Anterior cingulate cortex (tissue), 58 donors: Measurements from ENCODE around the gene EFCAB9.
A peak's percentile ranks its signal among the peaks of the same experiment; 100 is the strongest.
"Not testable (repeated sequence)": the region's sequence is repeated elsewhere in the genome, so short reads cannot be mapped to it uniquely, and the experiment has no call there.

Experiments used
- DNase-seq, 58 donors: peaks; one replicate each; lab custom pipeline; 2025; lab: John Stamatoyannopoulos, UW

EFCAB9 gene

GRCh38 chr5:172193872-172194271, at the start of gene EFCAB9:
EFCAB9 (plus strand) TSS chr5:172194172; CDS start chr5:172194173, 1 bp downstream.
- DNase-seq, result no peak

- peak in 27 of 58 donors; percentile 3 to 63 (median 27) for DNase-seq
Measured at GRCh38 chr5:172144291-172144815, 49.6 kb upstream of the EFCAB9 start.

DNA sequence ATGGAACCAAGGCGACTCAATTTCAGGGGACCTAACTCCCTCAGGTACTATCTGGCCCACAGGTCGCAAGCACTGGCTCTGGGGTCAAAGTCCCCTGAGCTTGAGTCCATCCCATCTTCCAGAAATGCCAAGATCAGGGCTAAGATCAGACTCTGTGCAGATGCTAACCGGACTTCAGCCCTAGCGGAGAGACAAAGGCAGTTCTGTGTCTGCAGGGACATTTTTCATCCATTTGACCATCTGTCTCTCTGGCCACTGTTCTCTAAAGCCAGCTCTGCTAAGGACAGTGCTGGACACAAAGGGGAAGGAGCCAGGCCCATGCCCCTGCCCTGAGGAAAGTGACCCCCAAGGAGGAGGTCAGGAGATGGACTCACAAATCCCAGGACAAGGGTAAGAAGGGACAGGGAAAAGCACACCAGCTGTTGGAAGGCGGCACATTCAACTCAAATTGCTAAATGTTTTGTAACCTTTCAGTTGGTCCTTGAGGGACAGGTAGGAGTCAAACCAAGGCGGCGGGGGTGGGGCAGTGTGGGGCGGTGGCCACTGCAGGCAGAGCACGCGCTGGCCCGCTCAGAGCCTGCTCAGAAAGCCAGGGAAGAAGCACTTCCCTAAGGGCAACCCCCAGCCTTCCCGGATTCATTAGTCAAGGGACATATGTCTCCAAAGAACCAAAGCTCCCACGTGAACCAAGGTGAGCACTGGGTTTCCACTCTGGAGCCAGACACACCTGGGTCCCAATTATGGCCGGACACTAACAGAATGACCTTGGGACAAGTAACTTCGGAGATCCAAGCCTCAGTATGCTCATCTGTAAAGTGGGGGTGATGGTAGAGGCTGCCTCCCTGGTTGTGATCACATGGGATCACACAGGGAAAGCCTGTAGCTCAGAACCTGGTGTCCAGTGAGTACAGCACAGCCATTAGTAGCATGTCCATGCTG, 48.8 kb upstream of the EFCAB9 start:
- peak in 8 of 58 donors; percentile 5 to 43 (median 28) for DNase-seq

DNA sequence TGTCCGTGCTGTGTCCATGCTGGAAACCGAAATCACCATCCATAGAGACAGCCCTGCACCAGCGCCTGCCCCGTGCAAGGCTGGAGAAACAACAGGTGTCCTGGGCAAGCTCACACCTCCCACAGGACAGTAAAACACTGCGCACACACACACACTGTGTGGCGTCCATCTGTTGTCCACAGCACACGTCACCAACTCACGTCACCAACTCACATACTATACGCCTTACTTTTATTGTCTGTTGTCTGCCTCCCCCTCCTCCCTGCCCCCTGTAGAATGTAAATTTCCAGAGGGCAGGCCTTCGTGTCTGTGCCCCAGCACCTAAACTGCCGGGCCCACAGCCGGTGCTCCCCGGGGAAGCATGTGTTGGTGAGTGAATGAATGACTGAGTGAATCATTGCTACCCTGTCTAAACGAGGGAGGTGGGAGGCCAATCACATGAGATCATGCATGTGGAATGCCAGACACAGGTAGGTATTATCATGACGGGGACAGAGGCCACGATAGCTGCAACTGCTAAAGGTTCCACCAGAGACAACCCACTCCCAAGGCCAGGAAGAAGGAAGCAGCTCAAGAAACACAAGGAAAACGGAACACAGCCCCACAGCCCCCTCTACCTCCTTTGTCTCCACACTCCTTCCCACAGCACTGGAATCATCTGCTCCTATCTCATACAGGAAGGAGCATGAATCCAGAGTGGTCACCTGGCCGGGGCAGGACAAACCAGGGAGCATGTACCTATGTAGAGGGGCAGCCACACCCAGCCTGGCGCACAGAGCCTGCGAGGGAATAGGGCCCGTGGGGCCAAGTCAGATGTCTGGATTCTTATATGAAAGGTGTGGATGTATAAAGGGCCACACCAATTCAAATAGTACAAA, 47.9 kb upstream of the EFCAB9 start:
- DNase-seq, result no peak

DNA sequence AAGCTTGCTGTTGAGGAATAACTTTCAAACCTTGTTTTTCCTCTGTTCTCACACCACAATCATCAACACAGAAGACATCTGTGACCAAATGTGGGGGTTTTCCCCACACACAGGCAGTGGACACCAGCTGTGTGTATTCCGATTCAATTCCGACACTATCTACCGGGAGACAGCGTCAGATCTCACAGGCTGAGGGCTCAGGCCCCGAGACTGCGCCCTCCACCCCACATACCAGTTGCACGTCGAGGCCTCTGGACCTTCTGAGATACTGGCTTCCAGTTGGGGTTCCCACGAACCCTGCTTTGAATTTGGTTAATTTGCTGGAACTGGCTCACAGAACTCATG, 47.3 kb upstream of the EFCAB9 start:
- no peak for DNase-seq

- DNase-seq, result no peak
Measured at GRCh38 chr5:172147857-172148256, 46.1 kb upstream of the EFCAB9 start.

GRCh38 chr5:172148381-172148780, 45.6 kb upstream of the EFCAB9 start:
- DNase-seq, result no peak

- DNase-seq, result no peak
Measured at GRCh38 chr5:172149073-172149472, 44.9 kb upstream of the EFCAB9 start.

DNA sequence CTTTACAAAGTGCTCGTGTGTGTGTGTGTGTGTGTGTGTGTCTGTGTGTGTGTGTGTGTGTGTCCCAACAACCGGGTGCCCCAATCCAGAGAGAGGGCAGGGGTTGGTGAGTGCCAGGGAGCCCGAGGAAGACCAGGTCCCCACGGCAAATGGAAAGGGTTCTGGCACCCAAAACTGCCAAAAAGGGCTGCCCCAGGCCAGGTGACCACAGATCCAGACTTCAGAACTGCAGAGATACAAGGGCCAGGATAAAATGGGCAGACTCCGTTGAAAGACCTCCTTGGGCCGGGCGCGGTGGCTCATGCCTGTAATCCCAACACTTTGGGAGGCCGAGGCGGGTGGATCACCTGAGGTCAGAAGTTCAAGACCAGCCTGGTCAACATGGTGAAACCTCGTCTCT, 44.5 kb upstream of the EFCAB9 start:
- DNase-seq, result not testable (repeated sequence)

DNA sequence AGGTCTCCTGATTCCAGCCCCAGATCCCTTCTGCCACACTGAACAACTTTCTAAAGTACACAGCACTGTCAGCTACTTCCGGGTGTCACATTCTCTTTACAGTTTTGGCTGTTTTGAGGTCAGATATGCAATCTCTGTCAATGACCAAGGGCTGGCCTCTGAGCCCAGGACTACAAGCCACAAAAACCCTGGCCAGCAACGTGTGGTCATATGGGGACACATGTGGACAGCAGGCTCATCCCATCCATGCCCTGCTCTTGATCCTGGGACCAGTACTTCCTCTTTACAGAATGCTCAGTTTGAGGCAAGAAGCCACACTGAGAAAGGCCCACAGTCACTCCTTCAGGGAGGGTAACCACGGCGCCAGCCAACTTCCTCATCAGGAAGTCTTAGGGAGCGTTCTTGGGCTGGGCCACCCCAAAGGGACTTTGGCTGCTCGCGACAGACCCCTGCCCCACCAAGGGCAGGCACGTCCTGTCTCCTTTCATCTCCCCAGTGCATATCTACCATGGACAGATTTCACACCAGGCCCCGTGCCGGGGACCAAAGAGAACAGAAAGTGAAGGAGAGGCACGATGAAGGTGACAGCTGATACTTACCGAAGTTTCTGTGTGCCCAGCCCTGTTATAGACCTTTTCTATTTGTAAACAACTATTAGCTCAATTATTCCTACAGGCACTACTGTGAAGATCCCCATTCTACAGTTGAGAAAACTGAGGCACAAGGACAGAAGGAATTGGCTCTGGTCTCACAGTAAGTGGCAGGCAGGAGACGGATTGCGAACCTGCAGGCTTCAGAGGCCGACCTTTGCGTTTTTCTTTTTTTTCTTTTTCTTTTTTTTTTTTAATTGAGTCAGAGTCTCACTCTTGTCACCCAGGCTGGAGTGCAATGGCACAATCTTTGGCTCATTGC, 43.2 kb upstream of the EFCAB9 start:
- DNase-seq, result peak in 13 of 58 donors; percentile 10 to 42 (median 20)

- DNase-seq, result no peak
Measured at GRCh38 chr5:172151661-172152210, 42.2 kb upstream of the EFCAB9 start.

- DNase-seq, result no peak
Measured at GRCh38 chr5:172153695-172154094, 40.3 kb upstream of the EFCAB9 start.

DNA sequence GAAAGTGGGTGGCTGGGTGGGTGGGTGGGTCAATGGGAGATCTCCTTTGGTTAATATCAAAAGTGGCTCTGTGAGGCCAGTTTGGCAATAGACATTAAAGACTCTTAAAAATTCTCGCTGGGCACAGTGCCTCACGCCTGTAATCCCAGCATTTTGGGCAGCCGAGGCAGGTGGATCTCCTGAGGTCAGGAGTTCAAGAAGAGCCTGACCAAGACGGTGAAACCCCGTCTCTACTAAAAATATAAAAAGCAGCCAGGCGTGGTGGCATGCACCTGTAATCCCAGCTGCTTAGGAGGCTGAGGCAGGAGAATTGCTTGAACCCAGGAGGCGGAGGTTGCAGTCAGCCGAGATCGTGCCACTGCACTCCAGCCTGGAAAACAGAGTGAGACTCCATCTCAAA, 38.9 kb upstream of the EFCAB9 start:
- not testable (repeated sequence) for DNase-seq

GRCh38 chr5:172156541-172156994, 37.4 kb upstream of the EFCAB9 start:
- no peak for DNase-seq

DNA sequence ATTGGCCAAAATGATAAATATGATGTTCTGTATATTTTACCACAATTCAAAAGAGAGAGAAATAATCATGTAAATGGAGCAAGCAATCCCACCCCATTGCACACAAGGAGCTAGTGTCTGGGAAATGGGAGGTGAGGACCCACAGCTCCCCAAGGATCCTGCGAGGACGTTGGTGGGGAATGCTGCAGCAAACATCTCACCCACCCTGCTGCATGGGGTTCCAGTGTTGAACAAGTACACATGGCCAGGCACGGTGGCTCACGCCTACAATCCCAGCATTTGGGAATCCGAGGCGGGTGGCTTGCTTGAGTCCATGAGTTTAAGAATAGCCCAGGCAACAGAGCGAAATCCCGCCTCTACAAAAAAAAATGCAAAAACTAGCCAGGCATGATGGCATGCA, 35.0 kb upstream of the EFCAB9 start:
- DNase-seq, result no peak

DNA sequence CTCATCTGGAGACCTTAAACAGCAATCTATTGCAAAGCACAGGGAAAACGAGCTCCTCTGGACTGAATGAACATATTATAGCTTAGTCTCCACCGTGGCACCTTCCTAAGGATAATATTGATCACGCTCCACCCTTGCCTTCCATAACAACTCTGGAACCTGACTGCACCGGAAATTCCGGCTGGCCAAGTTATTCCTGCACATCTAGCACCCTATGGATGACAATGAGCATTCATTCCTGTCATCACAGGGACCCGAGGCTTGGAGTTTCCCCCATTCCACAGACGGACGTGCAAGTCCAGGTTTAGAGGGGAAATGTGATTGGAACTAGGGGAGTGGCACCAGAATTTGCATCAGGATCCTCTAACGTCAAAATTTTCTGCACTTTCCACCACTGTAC, 33.5 kb upstream of the EFCAB9 start:
- no peak for DNase-seq

DNA sequence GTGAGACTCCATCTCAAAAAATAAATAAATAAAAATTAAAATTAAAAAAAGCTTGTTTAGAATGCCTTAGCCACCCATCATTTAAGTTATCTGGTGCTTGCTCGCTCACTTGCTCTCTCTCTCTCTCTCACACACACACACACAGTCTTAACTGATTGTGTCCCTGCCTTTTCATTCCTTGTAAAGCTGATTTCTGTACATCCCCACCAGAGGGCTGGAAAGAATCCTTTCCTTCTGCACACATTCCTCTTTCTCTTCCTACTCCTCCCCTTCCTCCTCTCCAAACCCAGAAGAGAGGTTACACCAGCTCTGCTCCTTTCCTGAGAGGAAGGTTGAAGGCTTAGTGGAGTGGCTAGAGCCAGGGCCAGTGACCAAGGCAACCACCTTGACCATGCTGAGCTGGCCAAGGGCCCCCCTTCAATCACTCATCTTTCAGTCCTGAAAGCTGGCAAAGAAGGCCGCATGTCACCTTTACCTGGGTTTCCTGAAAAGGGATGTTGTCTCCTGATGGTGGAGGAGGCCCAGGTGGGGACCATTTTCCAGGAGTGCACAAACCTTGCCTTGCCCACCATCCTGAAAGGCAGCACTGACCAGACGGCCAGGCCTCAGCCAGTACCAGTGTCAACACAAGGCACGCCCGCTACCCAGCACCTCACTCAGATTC, 31.5 kb upstream of the EFCAB9 start:
- no peak for DNase-seq

DNA sequence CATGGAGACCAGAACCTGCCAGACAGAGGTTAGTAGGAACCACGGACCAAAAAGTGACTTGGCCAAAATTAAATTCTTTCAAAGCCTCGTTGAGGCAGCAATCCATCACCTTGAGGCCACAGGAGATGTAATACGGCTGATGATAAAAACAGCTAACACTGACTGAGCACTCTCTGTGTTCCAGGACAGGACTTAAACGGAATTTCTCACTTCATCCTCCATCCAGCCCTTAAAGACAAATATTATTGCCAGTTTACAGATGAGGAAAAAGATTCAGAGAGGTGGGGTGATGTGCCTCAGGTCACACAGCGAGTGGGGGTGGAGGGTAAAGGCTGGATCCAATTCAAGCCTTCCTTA, 31.0 kb upstream of the EFCAB9 start:
- DNase-seq, result no peak

DNA sequence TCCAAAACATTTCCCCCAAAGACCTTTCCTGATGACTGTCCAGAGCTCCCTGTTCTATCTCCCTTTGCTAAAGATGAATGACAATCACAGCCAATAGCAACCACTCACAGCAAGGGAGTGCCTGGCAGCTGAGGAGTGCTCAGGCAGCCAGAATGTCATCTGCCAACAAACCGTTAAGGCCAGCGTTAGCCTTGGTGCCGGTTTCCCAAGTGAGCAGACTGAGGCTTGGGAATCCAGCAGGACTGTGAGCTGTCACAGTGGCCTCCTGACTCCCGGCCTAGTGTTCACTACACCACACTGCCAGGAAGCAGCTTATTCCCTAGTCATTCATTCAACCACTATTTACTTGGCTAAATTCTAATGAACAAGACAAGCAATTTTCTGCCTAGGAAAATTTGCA, 30.6 kb upstream of the EFCAB9 start:
- peak in 32 of 58 donors; percentile 8 to 74 (median 46) for DNase-seq
